Esophagus muscularis mucosa (tissue), 4 donors: ENCODE data around the gene TMEM108. TPM values are rescaled to one million over a fixed set of nuclear protein-coding genes. Genes with fewer than 3 reads are reported as not detected.

Source experiments
- DNase-seq: peaks from one replicate; pipeline ENCODE4 v3.0.0-alpha.2; 2017; ENCODE audit errors: extremely low spot score
- H3K27ac ChIP-seq, 4 donors: fragments of 200-600 bp; sonication (generic); replicated peaks in 1 of 4; 1 replicate in 3 of 4; 2 replicates in 1 of 4; pipeline ENCODE4 v1.5.1; 2016 to 2019; ENCODE audit warnings: mild to moderate bottlenecking in 1 of 4
- H3K27me3 ChIP-seq, 4 donors: fragments of 200-600 bp; sonication (generic); one replicate each; pipeline versions ENCODE4 v1.5.1 to v1.6.0; 2016 to 2019
- H3K36me3 ChIP-seq, 4 donors: fragments of 200-600 bp; sonication (generic); one replicate each; pipeline ENCODE4 v1.5.1; 2016 to 2019
- H3K4me1 ChIP-seq, 4 donors: fragments of 200-600 bp; sonication (generic); one replicate each; pipeline ENCODE4 v1.5.1; 2016 to 2019
- H3K4me3 ChIP-seq, 4 donors: fragments of 200-600 bp; sonication (generic); 1 replicate in 2 of 4; 2 replicates in 2 of 4; pipeline ENCODE4 v1.5.1; 2016 to 2019; ENCODE audit warnings: mild to moderate bottlenecking in 4 of 4, moderate library complexity in 1 of 4
- H3K9me3 ChIP-seq, 4 donors: fragments of 200-600 bp; sonication (generic); 1 replicate in 3 of 4; 2 replicates in 1 of 4; pipeline ENCODE4 v1.5.1; 2016 to 2019
- EP300 ChIP-seq: sonication (generic); formaldehyde crosslinking; IDR thresholded peaks from one replicate; pipeline ENCODE4 v1.6.1; 2017; ENCODE audit warnings: antibody characterized with exemption
- POLR2A ChIP-seq: fragments of 450-650 bp; IDR thresholded peaks from one replicate; pipeline ENCODE4 v1.6.1; 2017; ENCODE audit warnings: antibody characterized with exemption, moderate library complexity, mild to moderate bottlenecking, low read depth
- POLR2AphosphoS5 ChIP-seq, 2 donors: sonication (generic); formaldehyde crosslinking; IDR thresholded peaks; one replicate each; pipeline ENCODE4 v1.6.1; 2017; ENCODE audit warnings: antibody characterized with exemption in 2 of 2
- WGBS: methylation state at CpG from one replicate; pipeline ENCODE4 v1.1.5; 2018; 5-methylcytosine and 5-hydroxymethylcytosine counted together
- intact Hi-C: fragments of 100-400 bp; cut with DNase I; formaldehyde crosslinking; loops from one replicate; pipeline ENCODE4 v1.15.1; 2023
- total RNA-seq, 4 donors: library from RNA; depleted of rRNA; stranded (reverse); fragments of >200 nt; gene quantifications; one replicate each; pipeline versions ENCODE4 v1.1.0 to v1.2.1, GENCODE V29; 2016
- TF ChIP-seq, protein P1 (sequence below), 3 experiments: fragments of 200-600 bp in 2 of 3; fragments of 450-650 bp in 1 of 3; sonication (generic) in 2 of 3; IDR thresholded peaks; one replicate each; pipeline ENCODE4 v1.5.1; 2017 to 2019; ENCODE audit warnings: antibody characterized with exemption in 3 of 3, mild to moderate bottlenecking in 2 of 3, moderate library complexity in 1 of 3

The TMEM108 gene
- total RNA-seq, 4 donors from 2014 or later = 8.6 to 12.1 (median 11.2) TPM

DNA sequence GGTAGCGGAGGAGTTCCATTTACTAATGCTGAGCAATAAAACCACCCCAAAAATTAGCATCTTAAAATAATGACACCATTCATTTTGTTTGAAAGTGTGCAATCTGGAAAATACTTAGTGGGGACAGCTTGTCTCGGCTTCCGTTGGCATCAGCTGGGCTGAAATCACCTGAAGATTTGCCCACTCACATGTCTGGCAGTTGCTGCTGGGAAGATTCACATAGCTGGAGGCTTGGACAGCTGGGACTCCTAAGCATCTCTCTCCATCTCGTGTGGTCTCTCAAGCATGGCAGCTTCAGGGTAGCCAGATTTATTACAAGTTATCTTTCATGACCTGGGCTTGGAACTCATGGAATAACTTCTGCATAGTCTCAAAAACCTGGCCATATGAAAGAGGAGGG lies 323.2 kb downstream of the TMEM108 start:
- intact Hi-C loops = no loop called here
- H3K27ac ChIP-seq = no peak overlapping the region
- no peaks in the 10 kb centered on the region for H3K4me1 ChIP-seq
- no peak overlapping the region for H3K4me3 ChIP-seq
- H3K27me3 ChIP-seq = no peaks in the 10 kb centered on the region
- DNase-seq = peak; percentile 81
- no peaks in the 10 kb centered on the region for H3K36me3 ChIP-seq
- no peak for TF ChIP-seq EP300
- TF ChIP-seq POLR2A = no peak
- TF ChIP-seq POLR2AphosphoS5 (IDR thresholded peaks at IDR 0.05) = no peak
- TF ChIP-seq, protein P1, sequence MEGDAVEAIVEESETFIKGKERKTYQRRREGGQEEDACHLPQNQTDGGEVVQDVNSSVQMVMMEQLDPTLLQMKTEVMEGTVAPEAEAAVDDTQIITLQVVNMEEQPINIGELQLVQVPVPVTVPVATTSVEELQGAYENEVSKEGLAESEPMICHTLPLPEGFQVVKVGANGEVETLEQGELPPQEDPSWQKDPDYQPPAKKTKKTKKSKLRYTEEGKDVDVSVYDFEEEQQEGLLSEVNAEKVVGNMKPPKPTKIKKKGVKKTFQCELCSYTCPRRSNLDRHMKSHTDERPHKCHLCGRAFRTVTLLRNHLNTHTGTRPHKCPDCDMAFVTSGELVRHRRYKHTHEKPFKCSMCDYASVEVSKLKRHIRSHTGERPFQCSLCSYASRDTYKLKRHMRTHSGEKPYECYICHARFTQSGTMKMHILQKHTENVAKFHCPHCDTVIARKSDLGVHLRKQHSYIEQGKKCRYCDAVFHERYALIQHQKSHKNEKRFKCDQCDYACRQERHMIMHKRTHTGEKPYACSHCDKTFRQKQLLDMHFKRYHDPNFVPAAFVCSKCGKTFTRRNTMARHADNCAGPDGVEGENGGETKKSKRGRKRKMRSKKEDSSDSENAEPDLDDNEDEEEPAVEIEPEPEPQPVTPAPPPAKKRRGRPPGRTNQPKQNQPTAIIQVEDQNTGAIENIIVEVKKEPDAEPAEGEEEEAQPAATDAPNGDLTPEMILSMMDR (IDR thresholded peaks at IDR 0.05) = no peak
- WGBS = 85% methylated on average over 4 of the region's 4 CpGs
- H3K9me3 ChIP-seq = peaks cover 0 to 4% (median 0%) of the 10 kb centered on the region in 4 donors

DNA sequence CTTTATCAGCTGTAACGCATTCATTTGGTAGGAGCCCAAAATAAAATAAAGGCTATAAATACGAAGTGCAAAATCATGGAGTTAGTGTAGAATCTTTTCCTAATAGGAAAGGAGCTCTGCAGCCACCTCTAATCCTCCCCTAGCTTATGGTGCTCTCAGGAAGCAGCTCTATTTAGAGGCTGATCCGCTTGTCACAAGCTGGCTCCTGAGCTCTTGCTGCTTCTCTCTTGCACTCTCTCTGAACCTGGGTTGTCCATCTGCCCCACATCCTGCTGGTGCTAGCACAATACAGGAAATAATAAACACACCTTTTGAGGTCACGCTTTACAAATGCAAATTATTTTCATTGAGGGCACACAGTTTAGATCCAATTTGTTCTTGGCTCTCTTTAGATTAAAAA lies 324.3 kb downstream of the TMEM108 start:
- no peak overlapping the region for H3K4me3 ChIP-seq
- H3K27me3 ChIP-seq = no peaks in the 10 kb centered on the region
- TF ChIP-seq EP300 (no peak), POLR2AphosphoS5 (IDR thresholded peaks at IDR 0.05) (no peak), POLR2A (no peak)
- TF ChIP-seq, protein P1 (IDR thresholded peaks at IDR 0.05) = no peak
- no peak overlapping the region for H3K27ac ChIP-seq
- H3K4me1 ChIP-seq = peaks cover 0 to 3% (median 1%) of the 10 kb centered on the region in 4 donors
- WGBS = 91% methylated on average over 4 of the region's 4 CpGs
- no peaks in the 10 kb centered on the region for H3K36me3 ChIP-seq
- intact Hi-C loops = no loop called here
- no peak for DNase-seq
- H3K9me3 ChIP-seq = no peaks in the 10 kb centered on the region

DNA sequence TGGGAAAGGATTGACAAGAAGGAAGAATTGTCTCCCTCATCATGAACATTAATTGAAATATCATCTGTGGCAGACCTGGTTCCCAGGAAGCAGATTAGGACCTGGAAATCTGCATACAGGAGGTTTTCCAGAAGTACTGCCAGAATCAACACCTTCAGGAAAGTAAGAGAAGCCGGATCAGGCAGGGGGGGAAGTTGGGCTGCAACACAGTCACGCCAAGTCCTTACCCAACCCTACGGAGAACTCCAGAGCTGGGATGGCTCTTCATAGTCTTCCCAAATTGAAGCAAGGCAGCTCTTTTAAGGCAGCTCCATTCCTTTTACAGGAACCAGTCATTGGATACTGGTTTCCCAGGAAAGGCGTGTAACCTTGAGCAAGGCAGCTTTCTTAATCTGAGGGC lies 326.5 kb downstream of the TMEM108 start:
- WGBS = 92% methylated on average over 4 of the region's 4 CpGs
- Histone ChIP-seq H3K36me3 (no peaks in the 10 kb centered on the region), H3K9me3 (no peaks in the 10 kb centered on the region), H3K27ac (no peak overlapping the region), H3K27me3 (no peaks in the 10 kb centered on the region), H3K4me1 (peaks cover 0 to 16% (median 8%) of the 10 kb centered on the region in 4 donors), H3K4me3 (no peak overlapping the region)
- TF ChIP-seq POLR2AphosphoS5 (IDR thresholded peaks at IDR 0.05) = no peak
- no peak for TF ChIP-seq EP300
- TF ChIP-seq, protein P1 (IDR thresholded peaks at IDR 0.05) = no peak
- TF ChIP-seq POLR2A = no peak
- DNase-seq = no peak
- intact Hi-C loops = no loop called here

DNA sequence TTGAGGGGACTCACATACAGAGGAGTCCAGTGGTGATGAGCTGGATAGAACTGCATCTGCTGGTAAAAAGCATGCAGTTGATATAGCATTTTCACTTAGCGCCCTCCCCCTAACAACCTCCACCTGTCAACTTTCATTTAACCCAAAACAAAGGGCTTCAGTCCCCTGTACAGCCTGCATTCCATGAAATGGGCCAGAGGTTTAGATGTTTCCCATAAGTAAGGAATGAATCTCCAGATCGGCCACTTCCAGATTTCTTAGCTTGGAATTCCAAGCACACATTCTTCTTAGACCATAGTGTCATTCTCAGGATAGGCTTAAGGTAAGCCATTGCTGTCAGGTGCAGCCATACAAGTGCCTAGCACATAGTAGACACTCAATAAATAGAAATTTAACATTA lies 328.7 kb downstream of the TMEM108 start:
- H3K27ac ChIP-seq = no peak overlapping the region
- WGBS = 100% methylated on average over 2 of the region's 2 CpGs
- TF ChIP-seq, protein P1 (IDR thresholded peaks at IDR 0.05) = no peak
- TF ChIP-seq POLR2AphosphoS5 (IDR thresholded peaks at IDR 0.05) (no peak), EP300 (no peak)
- H3K4me3 ChIP-seq = no peak overlapping the region
- no peaks in the 10 kb centered on the region for H3K9me3 ChIP-seq
- DNase-seq = peak; percentile 47
- peaks cover 0 to 16% (median 8%) of the 10 kb centered on the region in 4 donors for H3K4me1 ChIP-seq
- intact Hi-C loops = no loop called here
- no peaks in the 10 kb centered on the region for H3K36me3 ChIP-seq
- no peaks in the 10 kb centered on the region for H3K27me3 ChIP-seq

DNA sequence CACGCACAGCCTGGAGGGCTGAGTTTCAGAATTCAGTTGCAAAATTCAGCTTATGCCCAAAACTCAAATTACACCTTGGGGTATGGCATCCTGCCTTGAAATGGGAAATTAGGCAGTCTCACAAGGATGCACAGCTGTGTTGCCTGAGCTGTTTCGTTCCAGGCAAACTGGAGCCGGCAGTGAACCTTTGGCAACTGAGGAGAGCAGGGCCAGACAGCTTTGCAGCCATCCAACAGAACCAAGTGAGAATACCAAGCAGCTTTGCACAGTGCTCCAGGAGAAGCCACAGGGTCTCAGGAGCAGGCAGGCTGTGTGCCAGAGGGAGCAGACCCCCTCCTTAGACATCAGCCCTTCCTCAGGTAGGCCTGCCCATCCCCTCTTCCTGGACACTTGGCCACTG lies 329.2 kb downstream of the TMEM108 start:
- WGBS = 78% methylated on average over 3 of the region's 3 CpGs
- no peaks in the 10 kb centered on the region for H3K9me3 ChIP-seq
- no peak overlapping the region for H3K27ac ChIP-seq
- no peak overlapping the region for H3K4me3 ChIP-seq
- no peaks in the 10 kb centered on the region for H3K27me3 ChIP-seq
- DNase-seq = peak; percentile 45
- intact Hi-C loops = no loop called here
- H3K4me1 ChIP-seq = peaks cover 0 to 16% (median 8%) of the 10 kb centered on the region in 4 donors
- no peak for TF ChIP-seq POLR2A
- TF ChIP-seq EP300 = no peak
- TF ChIP-seq POLR2AphosphoS5 (IDR thresholded peaks at IDR 0.05) = no peak
- TF ChIP-seq, protein P1 (IDR thresholded peaks at IDR 0.05) = no peak
- no peaks in the 10 kb centered on the region for H3K36me3 ChIP-seq
